GM20431 (cell line): Measurements from ENCODE around the gene BTBD19.
"Not testable (repeated sequence)": the region's sequence is repeated elsewhere in the genome, so short reads cannot be mapped to it uniquely, and the experiment has no call there.

Experiments used
- in situ Hi-C: fragments of 300-500 bp; cut with MseI, MboI; formaldehyde crosslinking; loops from one replicate; pipeline ENCODE4 v1.15.0; 2020; ENCODE audit warnings: low sequenced_read_pairs; ENCODE audit not compliant: unreplicated experiment

Gene BTBD19

DNA sequence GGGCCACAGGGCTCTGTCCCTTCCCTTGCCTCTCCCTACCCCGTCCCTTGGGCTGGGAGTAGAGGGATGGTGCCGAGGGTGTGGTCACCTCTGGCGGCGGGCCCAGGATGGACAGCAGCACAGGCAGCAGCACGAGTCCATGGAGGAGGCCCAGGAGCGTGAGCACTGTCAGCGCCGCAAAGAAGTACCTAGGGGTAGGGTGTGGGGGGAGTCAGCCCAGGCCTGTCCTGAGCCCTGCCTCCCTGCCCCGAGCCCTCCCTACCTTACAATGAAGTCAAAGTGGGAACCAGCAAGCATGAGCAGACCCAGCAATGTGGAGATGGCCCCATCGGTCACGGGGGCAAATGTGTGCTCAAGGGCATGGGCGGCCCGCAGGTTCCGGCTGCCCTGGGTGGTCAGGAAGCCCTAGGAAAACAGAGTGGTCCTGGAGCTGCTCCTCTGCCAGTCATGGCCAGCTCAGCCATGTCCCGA is 14.7 kb downstream of the BTBD19 start:
- in situ Hi-C loops, result loop anchor here (25.0 kb wide), 1 partner anchor 489 kb away; no protein-coding TSS in a partner anchor

- in situ Hi-C loops, result loop anchor here (25.0 kb wide), 1 partner anchor 488 kb away; no protein-coding TSS in a partner anchor
These were observed 16.1 kb downstream of the BTBD19 start for GRCh38 chr1:44824392-44824791.

GRCh38 chr1:44826375-44827196 is 18.3 kb downstream of the BTBD19 start:
- in situ Hi-C loops, result no loop called here

GRCh38 chr1:44827197-44828002 is 19.1 kb downstream of the BTBD19 start:
- in situ Hi-C loops, result no loop called here

GRCh38 chr1:44828003-44828651 is 19.8 kb downstream of the BTBD19 start:
- in situ Hi-C loops, result no loop called here

- in situ Hi-C loops, result no loop called here
These were observed 20.6 kb downstream of the BTBD19 start for GRCh38 chr1:44828841-44829440.

- in situ Hi-C loops, result no loop called here
These were observed 21.4 kb downstream of the BTBD19 start for GRCh38 chr1:44829506-44830384.

- in situ Hi-C loops, result no loop called here
These were observed 22.6 kb downstream of the BTBD19 start for GRCh38 chr1:44830900-44831304.

DNA sequence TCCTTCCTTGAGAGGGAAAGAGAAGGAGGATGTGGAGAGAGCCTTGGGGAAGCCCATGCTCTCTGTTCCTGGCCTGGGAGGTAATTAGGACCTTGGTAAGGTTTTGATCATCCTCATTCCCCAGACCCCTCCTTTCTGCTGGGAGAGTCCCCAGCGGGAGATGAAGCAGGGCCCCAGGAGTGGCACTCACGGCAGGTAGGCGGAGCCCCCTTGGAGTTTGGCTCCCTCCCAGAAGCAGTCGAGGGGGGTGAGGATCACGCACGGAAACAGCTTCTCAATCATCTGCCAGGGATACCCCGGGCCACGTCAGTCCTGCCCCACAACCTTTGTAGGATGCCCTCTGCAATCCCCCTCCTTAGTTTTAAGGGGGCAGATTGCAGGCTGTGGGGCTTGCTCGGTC is 23.2 kb downstream of the BTBD19 start:
- in situ Hi-C loops, result no loop called here

DNA sequence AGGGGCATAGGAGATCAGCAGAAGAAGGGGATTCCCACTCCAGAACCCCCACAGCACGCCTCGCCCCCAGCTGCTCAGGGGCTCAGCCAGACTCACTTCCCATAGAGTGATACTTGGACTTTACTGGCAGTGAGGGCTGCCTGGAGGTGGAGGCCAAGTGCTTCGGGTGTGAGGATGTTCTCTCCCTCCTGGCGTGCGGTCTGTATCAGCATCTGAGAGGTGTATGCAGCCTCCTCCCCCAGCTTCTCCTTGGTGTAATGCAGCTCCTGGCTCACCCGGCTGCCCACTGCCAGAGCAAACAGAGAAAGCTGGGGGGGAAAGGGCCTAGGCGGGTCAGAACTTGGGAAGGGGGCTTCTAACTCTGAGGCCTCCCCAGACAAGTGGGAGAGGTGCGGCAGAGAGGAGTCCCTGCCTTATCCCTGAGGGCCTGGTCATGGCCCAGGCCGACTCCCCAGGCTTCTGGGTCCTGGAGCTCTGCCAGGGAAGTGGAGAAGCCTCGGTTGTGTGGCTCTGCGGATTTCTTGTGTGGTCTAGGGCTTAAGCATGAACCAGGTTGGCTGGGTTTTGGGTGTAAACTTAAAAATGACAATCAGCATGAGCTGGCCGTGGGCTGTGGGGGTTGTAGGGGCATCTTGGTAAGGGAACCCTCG is 23.9 kb downstream of the BTBD19 start:
- in situ Hi-C loops, result no loop called here

- in situ Hi-C loops, result no loop called here
These were observed 26.0 kb downstream of the BTBD19 start for GRCh38 chr1:44834328-44834727.

- in situ Hi-C loops, result no loop called here
These were observed 27.7 kb downstream of the BTBD19 start for GRCh38 chr1:44835738-44836675.

GRCh38 chr1:44838294-44838693 is 30.0 kb downstream of the BTBD19 start:
- in situ Hi-C loops, result not testable (repeated sequence)

- in situ Hi-C loops, result no loop called here
These were observed 31.3 kb downstream of the BTBD19 start for GRCh38 chr1:44839576-44839975.

- in situ Hi-C loops, result no loop called here
These were observed 34.2 kb downstream of the BTBD19 start for GRCh38 chr1:44842486-44842861.

DNA sequence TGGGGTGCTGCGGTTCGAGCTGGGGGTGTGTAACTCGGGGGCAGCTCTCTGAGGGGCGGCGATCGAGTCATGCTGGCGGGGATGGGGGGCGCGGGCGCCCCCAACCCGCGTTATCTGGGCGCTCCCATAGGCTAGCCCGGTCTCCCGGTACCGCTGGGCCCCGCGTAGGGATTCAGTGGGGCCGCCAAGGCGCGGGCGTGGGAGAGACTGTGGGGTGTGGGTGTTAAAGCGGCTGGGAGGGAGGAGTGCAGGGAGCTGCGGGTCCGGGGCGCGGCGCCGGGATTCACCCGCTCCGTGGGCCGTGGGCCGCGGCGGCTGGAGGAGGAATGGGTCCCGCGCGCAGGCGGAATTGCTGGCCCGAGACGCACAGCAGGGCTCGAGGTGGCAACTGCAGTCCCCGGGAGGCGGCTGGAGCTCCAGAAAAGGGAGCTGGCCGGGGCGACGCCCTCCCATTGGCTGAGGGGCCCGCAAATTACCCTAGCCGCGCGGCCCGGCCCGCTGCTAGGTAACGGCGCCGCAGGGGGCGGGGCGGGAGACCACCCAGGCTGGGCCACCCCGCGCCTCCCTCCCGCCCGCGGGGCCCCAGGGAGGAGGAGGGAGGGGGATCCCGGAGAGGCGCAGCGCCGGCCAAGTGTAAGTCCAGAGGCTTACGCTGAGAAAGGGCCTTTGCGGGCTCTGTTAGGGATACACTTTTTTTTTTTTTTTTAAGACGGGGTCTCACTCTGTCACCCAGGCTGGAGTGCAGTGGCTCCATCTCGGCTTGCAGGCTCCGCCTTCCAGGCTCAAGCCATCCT is 34.7 kb downstream of the BTBD19 start, which contains the start of gene PTCH2:
PTCH2 (minus strand) TSS at position 392 of the 794 bp plus-strand sequence; CDS start at position 71, 321 bp downstream.
- in situ Hi-C loops, result no loop called here

- in situ Hi-C loops, result no loop called here
These were observed 38.7 kb downstream of the BTBD19 start for GRCh38 chr1:44846985-44847384.
